HEK293 (cell line): ENCODE data around the gene CA10.

Source experiments
- CTCF ChIA-PET: fragments of 350-600 bp; formaldehyde crosslinking; extraction: SDS; loops from one replicate; lab custom pipeline; 2021; ENCODE audit warnings: antibody characterized with exemption; lab: Yijun Ruan, JAX
- POLR2A ChIA-PET: fragments of 300-600 bp; formaldehyde crosslinking; extraction: SDS; loops from one replicate; lab custom pipeline; 2020; ENCODE audit warnings: antibody characterized with exemption, inconsistent platforms; lab: Yijun Ruan, JAX
- H3K27ac ChIP-seq: fragments of 200-500 bp; sonication (Bioruptor generic); 2 replicates; pipeline ENCODE4 v1.5.1; 2014; ENCODE audit warnings: low read depth, low read length, control low read depth, inconsistent platforms; ENCODE audit errors: extremely low read depth
- H3K36me3 ChIP-seq, 2 experiments: fragments of 200-500 bp in 1 of 2; sonication (Bioruptor generic) in 1 of 2; 1 replicate in 1 of 2; 2 replicates in 1 of 2; pipeline ENCODE4 v1.5.1; 2014 to 2017; ENCODE audit warnings: inconsistent platforms in 2 of 2, low read length in 2 of 2; ENCODE audit not compliant: control insufficient read depth in 2 of 2, insufficient read depth in 1 of 2
- H3K4me1 ChIP-seq: fragments of 200-500 bp; sonication (Bioruptor generic); 2 replicates; pipeline ENCODE4 v1.5.1; 2014; ENCODE audit warnings: mild to moderate bottlenecking, low read length, inconsistent platforms; ENCODE audit not compliant: control insufficient read depth, insufficient read depth
- H3K4me3 ChIP-seq: 2 replicates; pipeline ENCODE4 v1.5.1; 2011; ENCODE audit warnings: low read depth, mild to moderate bottlenecking, control low read depth, low read length, moderate library complexity
- H3K9me3 ChIP-seq: fragments of 200-500 bp; sonication (Bioruptor generic); 2 replicates; pipeline ENCODE4 v1.5.1; 2014; ENCODE audit warnings: low read depth, low read length, inconsistent platforms; ENCODE audit not compliant: control insufficient read depth, insufficient read depth
- MZF1 ChIP-seq: fragments of 450-650 bp; formaldehyde crosslinking; IDR thresholded peaks from 2 replicates; pipeline ENCODE4 v1.5.1; 2017; ENCODE audit warnings: missing biosample characterization, missing genetic modification characterization, borderline replicate concordance
- TCF7L2 ChIP-seq: IDR thresholded peaks from 2 replicates; pipeline ENCODE4 v1.6.1; 2011; ENCODE audit warnings: low read depth, mild to moderate bottlenecking, inconsistent platforms, low read length, moderate library complexity, borderline replicate concordance
- WT1 ChIP-seq: fragments of 450-650 bp; formaldehyde crosslinking; IDR thresholded peaks from 2 replicates; pipeline ENCODE4 v1.5.1; 2016; ENCODE audit warnings: missing biosample characterization, missing genetic modification characterization
- YY1 ChIP-seq: fragments of 450-650 bp; formaldehyde crosslinking; IDR thresholded peaks from 2 replicates; pipeline ENCODE4 v1.5.1; 2018; ENCODE audit warnings: missing biosample characterization, missing genetic modification characterization
- ZNF24 ChIP-seq: fragments of 450-650 bp; formaldehyde crosslinking; IDR thresholded peaks from 2 replicates; pipeline ENCODE4 v1.5.1; 2016; ENCODE audit warnings: missing biosample characterization, missing genetic modification characterization
- ZNF561 ChIP-seq: fragments of 450-650 bp; IDR thresholded peaks from 2 replicates; pipeline ENCODE4 v1.5.1; 2018; ENCODE audit warnings: missing biosample characterization, missing genetic modification characterization, borderline replicate concordance
- ZNF707 ChIP-seq: fragments of 450-650 bp; formaldehyde crosslinking; IDR thresholded peaks from 2 replicates; pipeline ENCODE4 v1.5.1; 2016; ENCODE audit warnings: missing biosample characterization, missing genetic modification characterization
- ZNF785 ChIP-seq: fragments of 450-650 bp; formaldehyde crosslinking; IDR thresholded peaks from 2 replicates; pipeline ENCODE4 v1.5.1; 2016; ENCODE audit warnings: missing biosample characterization, missing genetic modification characterization
- TF ChIP-seq, protein P1 (sequence below): fragments of 450-650 bp; formaldehyde crosslinking; IDR thresholded peaks from 2 replicates; pipeline ENCODE4 v1.5.1; 2016; ENCODE audit warnings: missing biosample characterization, missing genetic modification characterization, low read depth
- TF ChIP-seq, protein P2 (sequence below): fragments of 450-650 bp; formaldehyde crosslinking; conservative IDR thresholded peaks from 2 replicates; pipeline ENCODE4 v1.5.1; 2016; ENCODE audit warnings: low read depth, missing biosample characterization, missing genetic modification characterization
- TF ChIP-seq, protein P3 (sequence below): fragments of 450-650 bp; formaldehyde crosslinking; IDR thresholded peaks from 2 replicates; pipeline ENCODE4 v1.5.1; 2016; ENCODE audit warnings: missing biosample characterization, missing genetic modification characterization
- TF ChIP-seq, protein P4 (sequence below): fragments of 450-650 bp; formaldehyde crosslinking; IDR thresholded peaks from 2 replicates; pipeline ENCODE4 v1.5.1; 2016; ENCODE audit warnings: missing biosample characterization, missing genetic modification characterization

Gene CA10

DNA sequence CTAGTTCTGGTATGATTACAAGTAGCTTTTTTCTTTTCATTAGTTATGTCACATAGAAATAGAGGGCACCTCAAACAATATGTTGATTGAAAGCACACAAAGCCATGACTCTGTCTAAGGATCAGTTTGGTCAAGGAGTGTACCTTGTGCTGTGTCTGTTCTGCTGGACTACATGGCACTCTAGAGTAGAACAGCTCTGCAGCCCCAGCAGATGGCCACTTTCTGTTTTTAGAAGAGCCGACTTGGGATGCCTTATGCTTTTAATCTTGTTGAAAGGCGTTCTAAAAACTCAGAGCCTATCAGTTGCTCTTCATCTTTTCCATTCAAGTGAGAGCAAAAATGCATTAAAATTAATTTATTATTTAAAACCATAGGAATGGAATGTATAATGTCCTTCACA, 49.3 kb upstream of the CA10 start (continued):
- TF ChIP-seq, protein P1, sequence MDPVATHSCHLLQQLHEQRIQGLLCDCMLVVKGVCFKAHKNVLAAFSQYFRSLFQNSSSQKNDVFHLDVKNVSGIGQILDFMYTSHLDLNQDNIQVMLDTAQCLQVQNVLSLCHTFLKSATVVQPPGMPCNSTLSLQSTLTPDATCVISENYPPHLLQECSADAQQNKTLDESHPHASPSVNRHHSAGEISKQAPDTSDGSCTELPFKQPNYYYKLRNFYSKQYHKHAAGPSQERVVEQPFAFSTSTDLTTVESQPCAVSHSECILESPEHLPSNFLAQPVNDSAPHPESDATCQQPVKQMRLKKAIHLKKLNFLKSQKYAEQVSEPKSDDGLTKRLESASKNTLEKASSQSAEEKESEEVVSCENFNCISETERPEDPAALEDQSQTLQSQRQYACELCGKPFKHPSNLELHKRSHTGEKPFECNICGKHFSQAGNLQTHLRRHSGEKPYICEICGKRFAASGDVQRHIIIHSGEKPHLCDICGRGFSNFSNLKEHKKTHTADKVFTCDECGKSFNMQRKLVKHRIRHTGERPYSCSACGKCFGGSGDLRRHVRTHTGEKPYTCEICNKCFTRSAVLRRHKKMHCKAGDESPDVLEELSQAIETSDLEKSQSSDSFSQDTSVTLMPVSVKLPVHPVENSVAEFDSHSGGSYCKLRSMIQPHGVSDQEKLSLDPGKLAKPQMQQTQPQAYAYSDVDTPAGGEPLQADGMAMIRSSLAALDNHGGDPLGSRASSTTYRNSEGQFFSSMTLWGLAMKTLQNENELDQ (tag by site-specific recombination): no peak
- TF ChIP-seq ZNF785 (tag by site-specific recombination): no peak
- TF ChIP-seq, protein P2, sequence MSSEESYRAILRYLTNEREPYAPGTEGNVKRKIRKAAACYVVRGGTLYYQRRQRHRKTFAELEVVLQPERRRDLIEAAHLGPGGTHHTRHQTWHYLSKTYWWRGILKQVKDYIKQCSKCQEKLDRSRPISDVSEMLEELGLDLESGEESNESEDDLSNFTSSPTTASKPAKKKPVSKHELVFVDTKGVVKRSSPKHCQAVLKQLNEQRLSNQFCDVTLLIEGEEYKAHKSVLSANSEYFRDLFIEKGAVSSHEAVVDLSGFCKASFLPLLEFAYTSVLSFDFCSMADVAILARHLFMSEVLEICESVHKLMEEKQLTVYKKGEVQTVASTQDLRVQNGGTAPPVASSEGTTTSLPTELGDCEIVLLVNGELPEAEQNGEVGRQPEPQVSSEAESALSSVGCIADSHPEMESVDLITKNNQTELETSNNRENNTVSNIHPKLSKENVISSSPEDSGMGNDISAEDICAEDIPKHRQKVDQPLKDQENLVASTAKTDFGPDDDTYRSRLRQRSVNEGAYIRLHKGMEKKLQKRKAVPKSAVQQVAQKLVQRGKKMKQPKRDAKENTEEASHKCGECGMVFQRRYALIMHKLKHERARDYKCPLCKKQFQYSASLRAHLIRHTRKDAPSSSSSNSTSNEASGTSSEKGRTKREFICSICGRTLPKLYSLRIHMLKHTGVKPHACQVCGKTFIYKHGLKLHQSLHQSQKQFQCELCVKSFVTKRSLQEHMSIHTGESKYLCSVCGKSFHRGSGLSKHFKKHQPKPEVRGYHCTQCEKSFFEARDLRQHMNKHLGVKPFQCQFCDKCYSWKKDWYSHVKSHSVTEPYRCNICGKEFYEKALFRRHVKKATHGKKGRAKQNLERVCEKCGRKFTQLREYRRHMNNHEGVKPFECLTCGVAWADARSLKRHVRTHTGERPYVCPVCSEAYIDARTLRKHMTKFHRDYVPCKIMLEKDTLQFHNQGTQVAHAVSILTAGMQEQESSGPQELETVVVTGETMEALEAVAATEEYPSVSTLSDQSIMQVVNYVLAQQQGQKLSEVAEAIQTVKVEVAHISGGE (tag by site-specific recombination): no peak

DNA sequence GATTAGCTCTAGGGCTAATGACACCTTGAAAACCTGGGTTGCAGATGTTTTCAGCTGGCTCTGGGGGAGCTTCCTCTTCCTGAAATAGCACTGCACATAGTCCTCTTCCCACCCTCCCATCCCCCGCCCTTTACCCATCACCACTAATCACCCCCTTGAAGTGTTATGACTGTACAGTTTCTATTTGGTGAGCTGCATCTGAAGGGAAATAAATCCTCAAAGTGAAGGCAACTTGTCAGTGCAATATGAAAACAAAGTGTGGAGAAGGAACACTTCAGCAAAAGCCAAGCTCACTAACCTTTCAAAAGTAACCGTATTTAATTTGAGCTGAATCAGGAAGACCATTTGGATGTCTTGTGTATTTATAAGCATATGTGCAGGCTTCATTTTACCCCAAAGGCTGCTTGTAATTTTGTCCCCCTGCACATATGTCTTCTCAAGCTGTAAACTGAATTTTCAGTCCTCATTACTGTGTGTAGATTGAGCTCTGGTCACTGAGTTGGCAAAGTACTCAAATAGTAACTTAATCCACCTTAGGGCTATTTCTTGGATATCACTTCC, 44.1 kb upstream of the CA10 start:
- Histone ChIP-seq H3K27ac (no peak overlapping the region), H3K36me3 (no peaks in the 10 kb centered on the region), H3K4me3 (no peak overlapping the region), H3K9me3 (no peaks in the 10 kb centered on the region), H3K4me1 (no peaks in the 10 kb centered on the region)
- POLR2A ChIA-PET: no interaction called here
- CTCF ChIA-PET: no interaction called here
- TF ChIP-seq ZNF24 (tag by site-specific recombination): no peak
- TF ChIP-seq YY1: no peak
- no peak for TF ChIP-seq MZF1 (tag by site-specific recombination)
- no peak for TF ChIP-seq ZNF561 (tag by site-specific recombination)
- no peak for TF ChIP-seq WT1
- TF ChIP-seq, protein P3, sequence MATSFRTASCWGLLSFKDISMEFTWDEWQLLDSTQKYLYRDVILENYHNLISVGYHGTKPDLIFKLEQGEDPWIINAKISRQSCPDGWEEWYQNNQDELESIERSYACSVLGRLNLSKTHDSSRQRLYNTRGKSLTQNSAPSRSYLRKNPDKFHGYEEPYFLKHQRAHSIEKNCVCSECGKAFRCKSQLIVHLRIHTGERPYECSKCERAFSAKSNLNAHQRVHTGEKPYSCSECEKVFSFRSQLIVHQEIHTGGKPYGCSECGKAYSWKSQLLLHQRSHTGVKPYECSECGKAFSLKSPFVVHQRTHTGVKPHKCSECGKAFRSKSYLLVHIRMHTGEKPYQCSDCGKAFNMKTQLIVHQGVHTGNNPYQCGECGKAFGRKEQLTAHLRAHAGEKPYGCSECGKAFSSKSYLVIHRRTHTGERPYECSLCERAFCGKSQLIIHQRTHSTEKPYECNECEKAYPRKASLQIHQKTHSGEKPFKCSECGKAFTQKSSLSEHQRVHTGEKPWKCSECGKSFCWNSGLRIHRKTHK (tag by site-specific recombination): no peak
- no peak for TF ChIP-seq TCF7L2
- TF ChIP-seq ZNF707 (tag by site-specific recombination): no peak

DNA sequence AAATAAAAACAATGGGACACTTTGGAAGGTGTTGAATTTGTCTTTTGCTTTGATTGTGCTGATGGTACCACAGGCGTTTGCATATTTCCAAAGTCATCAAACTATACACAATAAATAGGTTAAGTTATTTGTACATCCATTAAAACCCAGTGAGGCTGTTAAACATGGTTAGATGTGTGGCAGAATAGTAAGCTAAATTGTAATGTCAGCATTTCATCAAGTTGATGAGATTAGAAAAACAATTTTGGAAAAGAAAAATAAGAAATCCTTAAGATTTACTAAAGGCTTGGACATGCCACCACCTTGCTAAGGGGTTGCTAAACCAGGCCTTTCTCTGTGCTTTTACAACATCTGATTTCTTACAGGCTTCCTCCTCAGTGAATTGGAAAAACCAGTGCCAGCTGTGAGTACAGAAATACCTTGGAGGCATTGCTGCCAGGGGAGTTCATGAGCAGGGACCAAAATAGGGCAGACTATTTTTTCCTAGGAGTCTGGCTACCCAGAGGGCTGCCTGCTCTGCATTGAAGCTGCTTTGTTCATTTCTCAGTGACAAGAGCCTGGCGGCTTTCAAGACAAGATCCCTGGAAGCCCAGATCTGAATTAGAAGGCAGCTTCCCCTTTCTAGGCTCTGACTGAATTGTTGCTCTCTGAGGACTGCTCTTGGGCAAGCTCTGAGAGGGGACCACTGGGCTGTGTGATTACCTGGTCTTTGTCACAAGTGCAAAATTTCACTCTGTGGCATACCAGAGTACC, 43.4 kb upstream of the CA10 start:
- POLR2A ChIA-PET: no interaction called here
- no peak overlapping the region for H3K4me3 ChIP-seq
- TF ChIP-seq, protein P4, sequence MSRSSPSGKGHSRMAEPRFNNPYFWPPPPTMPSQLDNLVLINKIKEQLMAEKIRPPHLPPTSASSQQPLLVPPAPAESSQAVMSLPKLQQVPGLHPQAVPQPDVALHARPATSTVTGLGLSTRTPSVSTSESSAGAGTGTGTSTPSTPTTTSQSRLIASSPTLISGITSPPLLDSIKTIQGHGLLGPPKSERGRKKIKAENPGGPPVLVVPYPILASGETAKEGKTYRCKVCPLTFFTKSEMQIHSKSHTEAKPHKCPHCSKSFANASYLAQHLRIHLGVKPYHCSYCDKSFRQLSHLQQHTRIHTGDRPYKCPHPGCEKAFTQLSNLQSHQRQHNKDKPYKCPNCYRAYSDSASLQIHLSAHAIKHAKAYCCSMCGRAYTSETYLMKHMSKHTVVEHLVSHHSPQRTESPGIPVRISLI (tag by site-specific recombination): no peak
- TF ChIP-seq, all 188 proteins: peak for 0
- Histone ChIP-seq H3K27ac (no peak overlapping the region), H3K9me3 (no peaks in the 10 kb centered on the region), H3K4me1 (no peaks in the 10 kb centered on the region), H3K36me3 (no peaks in the 10 kb centered on the region)
- CTCF ChIA-PET: no interaction called here
